ENCODE data around the gene SLC25A4.

GRCh38 chr4:185108185-185108584 is 34.9 kb upstream of the SLC25A4 start:
- TF ChIP-seq CTCF (IDR thresholded peaks at IDR 0.05) (no peak), POLR2A (IDR thresholded peaks at IDR 0.05) (no peak)
